SK-MEL-5 (cell line): ENCODE results near the gene TENM4. TPM values are rescaled to one million over a fixed set of nuclear protein-coding genes. Genes with fewer than 3 reads are reported as not detected.

Experiments
- DNase-seq: peaks from one replicate; pipeline ENCODE4 v3.0.0-alpha.2; 2016; ENCODE audit warnings: low read depth, low spot score
- in situ Hi-C: cut with HindIII; loops from 2 replicates; pipeline ENCODE4 v1.10.0; 2016; ENCODE audit warnings: low sequenced_read_pairs, high pct_unique_total_duplicates, low pct_unique_long_range_greater_than_20kb
- total RNA-seq: library from RNA; depleted of rRNA; stranded (reverse); fragments of >200 nt; shearing (Covaris generic); gene quantifications from 2 replicates; pipeline ENCODE4 v1.2.3, GENCODE V29; 2014

TENM4 gene
- total RNA-seq, 1 experiment from 2014 or later: 0.08 TPM

DNA sequence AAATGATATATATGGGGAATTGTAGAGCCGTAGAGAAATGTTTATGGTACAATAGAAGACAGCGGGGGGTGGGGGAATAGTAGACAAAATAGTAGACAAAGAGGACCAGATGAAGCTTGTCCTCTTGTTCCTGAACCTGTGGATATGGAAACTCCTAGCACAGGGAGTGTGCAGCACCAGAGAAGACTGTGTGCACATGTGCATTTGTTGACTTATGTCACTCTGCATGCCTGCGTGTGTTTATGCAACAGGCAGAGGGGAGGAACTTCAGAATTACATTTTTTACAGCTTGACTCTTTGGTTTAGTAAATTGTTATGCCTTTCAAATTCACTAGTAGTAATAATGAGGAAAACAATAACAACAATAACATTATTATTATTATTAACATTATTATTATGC, 36.0 kb downstream of the TENM4 start:
- in situ Hi-C loops: no loop called here
- DNase-seq: no peak

DNA sequence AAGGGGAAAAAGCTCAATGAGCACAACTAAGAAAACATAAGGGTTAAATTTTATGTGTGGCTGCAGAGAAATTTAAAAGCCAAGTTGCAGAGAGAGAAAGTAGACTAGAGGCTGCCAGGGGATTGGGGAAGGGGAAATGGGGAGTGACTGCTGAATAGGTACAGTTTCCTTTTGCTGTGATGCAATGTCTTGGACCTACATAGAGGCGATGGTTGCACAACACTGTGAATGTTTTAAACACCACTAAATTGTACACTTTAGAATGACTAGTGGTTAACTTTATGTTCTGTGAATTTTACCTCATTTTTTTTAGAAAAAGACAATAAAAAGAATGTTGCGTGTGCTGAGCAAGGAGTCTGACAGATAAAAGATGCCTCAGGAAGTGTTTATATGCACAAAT, 36.5 kb downstream of the TENM4 start:
- in situ Hi-C loops: no loop called here
- DNase-seq: no peak

DNA sequence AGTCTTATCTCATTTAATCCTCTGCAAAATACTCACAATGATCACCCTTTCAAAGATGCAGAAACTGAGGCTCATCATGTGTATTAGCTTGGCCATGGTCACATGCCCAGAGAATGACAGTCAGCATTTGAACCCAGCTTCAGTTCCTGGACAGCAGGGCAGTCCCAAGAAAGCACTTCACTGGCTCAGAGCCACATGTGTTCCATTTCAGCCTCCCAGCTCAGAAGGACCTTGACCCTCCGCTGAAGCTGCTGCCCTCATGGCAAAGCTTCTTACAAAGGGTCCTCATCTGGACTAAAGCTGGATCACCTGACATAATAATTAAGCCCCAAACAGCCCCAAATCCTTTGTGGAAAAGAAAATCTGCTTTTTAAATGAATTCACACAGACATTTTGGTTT, 37.0 kb downstream of the TENM4 start:
- no peak for DNase-seq
- in situ Hi-C loops: no loop called here

DNA sequence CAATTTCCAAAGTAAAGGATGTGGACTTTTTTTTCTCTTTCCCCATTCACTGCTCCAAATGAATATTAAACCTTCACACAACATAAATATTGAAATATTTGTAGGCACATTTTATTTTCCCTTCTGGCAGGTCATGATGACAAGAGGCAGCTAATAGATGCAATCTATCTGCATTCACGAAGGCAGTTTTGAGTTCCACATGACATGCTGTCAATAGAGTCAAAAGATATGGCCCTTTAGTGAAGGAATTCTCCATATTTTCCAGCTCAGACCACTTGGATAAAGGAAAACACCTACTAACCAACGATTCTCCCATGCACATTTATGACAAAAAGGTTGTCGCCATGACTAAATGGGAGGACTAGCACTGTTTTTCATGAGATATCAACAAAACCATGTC, 37.9 kb downstream of the TENM4 start:
- in situ Hi-C loops: no loop called here
- DNase-seq: no peak

DNA sequence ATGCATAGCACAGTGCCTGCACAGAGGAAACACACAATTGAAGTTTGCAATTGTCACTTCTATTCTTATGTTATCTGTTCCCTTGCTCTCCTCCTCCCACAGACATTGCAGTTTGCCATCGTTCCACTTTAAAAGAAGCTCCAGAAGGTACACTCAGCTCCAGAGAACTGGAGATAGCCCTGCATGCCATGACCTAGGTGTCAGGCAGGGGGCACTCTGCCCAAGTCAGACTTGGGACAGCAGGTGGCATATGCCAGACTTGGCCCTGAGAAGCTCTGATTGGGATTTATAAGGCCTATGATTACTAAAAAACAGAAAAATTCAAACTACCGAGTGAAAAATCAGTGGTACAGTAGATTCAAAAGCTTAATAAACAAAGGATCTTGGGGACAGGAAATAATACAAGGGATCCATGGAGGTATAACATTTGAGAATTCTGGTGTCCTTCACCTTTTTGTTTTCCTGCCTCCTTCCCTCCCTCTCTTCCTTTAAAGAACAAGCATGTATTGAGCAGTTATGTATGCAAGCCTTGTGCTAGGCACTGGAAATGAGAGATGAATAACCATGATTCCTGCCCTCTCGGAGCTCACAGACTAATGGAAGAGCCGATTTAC, 40.0 kb downstream of the TENM4 start:
- DNase-seq: peak; percentile 48
- in situ Hi-C loops: no loop called here

DNA sequence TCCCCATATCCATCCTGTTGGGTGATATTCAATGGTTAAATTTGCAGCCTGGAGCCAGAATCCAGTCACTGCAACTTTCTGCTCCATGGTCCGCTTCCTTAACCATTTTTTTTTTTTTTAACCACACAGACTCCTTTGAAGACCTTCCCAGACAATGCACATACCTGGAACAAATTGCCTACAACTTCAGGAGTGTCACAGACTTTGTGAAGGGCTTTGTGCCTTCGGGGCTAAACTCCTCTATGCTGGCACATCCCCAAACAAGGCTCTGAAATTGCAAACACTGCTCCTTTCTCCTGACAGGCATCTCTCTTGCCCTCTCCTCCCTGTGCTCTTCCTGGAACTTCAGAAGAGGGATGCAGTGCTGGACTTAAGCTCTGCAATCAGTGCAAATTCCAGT, 40.6 kb downstream of the TENM4 start:
- in situ Hi-C loops: no loop called here
- no peak for DNase-seq

DNA sequence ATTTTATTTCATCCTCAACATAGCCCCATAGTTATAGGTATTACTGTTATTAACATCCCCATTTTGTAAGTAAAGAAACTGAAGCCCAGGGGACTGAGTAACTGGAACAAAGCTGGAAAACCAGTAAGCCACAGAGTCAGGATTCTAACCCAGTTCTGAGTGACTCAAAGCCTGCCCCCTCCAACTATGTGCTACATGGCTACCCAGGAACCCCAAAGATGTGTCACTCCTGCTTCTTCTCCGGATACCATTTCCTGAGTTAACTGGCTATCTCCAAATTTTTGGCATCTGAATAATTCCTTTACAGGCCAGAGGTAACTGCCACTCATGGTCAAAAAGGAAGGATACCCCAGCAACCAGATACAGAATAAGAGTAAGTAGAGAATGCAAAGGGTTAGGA, 43.6 kb downstream of the TENM4 start:
- in situ Hi-C loops: no loop called here

DNA sequence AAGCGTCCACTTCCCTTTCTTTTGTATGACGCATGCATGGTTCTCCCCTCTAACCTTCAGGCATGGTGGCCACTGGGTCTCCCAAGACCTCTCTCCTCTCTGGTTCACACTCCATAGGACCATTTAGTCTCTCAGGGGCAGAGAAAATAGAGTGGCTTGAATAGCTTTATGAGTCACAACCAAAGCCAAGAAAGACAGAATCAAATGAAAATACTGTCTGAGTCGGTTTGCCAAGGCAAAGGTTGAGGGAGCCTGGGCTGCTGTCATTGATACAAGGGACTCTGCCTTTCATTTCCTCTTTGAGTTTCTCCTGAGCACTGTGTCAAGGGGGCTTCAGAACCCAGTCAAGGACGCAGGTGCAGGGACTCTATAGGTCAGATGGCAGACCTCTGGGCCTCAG, 44.2 kb downstream of the TENM4 start:
- DNase-seq: no peak
- in situ Hi-C loops: no loop called here

More for the DNA sequence above, 43.6 kb downstream of the TENM4 start:
- no peak for DNase-seq

DNA sequence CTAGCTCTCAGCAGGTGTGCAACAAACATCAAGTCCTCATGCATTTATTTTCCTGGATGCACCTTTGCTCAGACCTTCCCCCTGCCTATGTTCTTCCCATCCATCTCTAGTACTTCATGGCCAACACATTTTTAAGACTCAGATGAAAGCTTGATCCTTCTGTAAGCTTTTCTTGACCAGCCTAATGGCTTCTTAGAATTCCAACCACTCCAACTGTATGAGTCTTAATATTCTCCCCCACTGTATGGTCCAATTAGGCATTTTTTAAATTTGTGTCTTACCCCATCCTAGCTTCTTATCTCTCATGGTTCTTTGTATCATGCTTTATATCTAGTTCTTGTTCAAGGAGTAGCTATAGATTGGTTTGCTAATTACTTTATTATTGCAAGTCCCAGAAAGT, 44.8 kb downstream of the TENM4 start:
- in situ Hi-C loops: no loop called here
- no peak for DNase-seq

DNA sequence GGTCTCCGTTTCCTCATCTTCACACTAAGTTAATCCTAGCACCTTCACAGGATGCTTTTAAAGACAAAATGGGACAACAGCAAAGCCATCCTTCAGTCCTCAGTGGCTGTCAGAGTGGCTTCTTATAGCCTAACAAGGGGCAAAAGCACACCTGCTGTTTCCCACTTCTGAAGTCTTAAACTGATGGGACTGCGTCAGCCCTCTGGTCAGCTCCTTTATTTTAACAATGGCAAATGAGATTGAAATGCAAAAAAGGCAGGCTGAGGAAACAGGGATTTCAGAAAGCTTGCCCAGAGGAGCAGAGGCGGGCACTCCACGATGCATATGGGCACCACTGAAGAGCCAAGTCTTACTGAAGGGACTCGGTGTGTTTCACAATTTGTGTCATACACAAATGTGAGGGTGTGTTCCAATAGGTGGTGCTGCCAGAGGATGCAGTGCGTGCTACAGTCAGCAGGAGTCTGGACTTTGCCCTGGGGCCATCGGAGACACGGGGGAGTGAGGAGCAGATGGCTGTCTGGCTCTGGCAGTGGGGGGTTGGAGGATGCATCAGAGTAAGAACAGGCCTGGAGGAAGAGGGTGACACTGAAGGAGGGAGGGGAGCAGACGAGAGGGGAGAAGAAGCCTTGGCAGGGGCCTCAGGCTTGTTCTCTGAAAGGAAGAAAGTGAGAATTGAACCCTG, 47.3 kb downstream of the TENM4 start:
- in situ Hi-C loops: no loop called here
- no peak for DNase-seq

DNA sequence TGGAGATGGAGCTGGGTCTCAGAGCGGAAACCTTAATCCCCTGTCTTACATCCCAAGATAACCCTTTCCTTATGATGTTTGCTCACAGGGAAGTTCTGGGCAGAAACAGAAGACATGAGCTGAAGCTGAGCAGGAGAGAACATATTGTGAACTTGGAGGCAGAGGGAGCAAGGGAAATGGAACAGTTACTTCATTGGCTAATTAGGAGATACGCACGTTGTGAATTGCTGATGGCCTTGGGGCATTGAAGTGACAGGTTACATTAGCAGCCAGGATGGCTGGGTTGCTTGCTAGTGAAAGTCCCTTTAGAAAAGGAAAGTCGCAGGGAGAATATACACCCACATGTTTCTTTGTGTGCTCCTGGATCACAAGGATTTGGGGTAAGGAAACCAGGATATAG, 48.7 kb downstream of the TENM4 start:
- in situ Hi-C loops: no loop called here
- no peak for DNase-seq

DNA sequence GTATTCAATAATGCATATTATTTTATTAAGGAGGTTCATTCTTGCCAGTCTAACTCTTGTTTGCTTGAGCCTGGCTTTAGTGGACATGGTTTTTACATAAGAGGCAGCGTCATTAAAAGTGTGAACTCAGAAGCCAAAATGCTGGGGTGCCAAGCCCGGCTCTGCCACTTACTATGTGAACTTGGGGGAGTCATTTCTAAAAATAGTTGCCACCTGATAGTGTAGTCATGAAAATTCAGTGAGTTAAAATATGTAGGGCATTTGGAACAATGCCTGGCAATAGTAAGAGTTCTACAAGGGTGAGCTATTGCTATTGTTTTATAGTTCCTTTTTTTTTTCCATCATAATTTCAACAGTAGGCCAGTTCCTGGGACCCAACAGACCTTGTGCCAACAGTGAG, 49.9 kb downstream of the TENM4 start:
- no peak for DNase-seq
- in situ Hi-C loops: no loop called here

DNA sequence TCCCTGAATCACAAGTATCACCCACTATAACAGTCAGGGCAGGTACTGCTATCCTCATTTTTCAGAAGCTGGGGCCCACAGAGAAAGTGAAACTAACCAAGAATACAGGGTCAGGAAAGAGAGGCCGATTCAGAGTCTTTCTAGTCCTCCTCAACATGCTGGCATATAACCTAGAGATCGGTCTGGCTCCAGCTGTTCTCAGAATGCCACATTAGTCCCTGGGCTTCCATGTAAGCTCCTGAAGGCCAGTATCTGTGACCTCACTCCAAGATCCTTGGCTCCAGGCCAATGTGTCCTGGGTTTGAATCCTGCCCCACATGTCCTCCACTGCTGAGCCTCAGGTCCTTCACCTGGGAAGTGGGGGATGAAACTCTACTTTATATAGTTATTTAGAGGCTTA, 50.4 kb downstream of the TENM4 start:
- in situ Hi-C loops: no loop called here
- no peak for DNase-seq

DNA sequence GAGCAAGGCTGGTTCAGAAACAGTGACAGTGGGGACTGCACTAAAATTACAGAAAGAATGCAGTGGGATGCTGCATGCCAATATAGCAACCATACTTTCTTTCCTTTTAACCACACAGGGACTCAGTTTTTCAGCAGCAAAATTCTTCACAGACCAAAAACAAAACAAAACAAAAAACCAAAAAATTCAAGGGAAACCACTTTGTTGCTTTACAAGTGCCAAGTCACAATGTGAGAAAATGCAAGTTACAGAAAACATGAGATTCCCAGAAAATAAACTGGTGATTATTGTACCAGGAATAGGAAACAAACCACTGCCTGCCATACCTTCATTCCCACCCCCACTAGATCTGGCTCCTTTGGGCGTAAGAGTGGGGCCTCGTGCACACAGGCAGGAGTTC, 52.6 kb downstream of the TENM4 start:
- DNase-seq: no peak
- in situ Hi-C loops: no loop called here

DNA sequence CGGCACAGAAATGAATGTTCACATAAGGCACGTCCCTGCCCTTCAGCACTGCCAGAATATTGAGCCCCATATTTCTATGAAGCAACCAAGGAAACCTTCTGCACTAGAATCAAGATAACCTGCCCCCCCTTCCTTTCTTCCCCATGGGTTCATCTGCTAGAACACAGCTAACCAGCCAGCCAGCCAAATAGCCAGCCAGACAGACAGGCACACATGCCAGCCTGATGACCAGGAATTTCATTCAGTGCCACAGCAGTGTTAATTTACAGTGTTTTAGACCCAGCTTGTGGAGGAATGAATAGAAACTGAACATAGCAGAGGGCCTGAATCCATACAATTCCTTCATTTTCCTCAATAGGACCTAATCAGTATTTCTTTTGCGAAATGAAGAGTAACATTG, 57.0 kb downstream of the TENM4 start:
- in situ Hi-C loops: no loop called here

DNA sequence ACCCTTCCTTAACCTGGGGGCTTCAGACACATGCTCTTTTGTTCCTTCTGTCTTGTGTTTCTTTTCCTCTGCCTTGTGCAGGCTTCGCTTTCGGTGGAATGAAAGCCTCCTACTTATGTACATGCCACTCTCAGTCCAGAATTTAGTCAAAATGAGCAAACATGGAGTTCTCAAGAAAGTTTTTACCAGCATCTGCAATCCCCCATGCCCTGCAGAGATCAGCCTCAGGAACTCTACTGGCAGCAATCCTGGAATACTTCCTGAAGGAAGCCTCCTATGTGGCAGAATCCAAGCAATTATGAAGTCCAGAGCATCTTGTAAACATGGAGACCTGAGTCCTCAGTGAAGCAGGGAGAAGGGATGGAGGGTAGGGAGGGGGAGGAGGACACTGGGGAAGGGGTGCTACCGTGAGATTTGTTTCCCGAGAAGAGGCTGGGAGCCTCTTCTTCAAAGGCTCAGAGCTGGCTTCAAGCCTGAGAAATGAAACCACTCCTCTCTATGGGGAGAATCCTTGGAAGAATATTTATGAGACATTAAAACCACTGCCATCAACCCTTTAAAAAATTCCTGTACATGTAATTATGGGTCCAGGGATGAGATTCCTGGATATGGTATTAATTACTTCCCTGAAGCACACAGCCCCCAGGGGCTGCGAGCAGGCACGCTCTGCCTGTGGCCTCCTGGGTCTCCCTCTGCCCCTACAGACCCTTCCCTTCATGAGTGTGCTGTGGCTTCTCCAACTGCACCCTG, 58.4 kb downstream of the TENM4 start:
- in situ Hi-C loops: no loop called here
- DNase-seq: no peak

More for the DNA sequence above, 57.0 kb downstream of the TENM4 start:
- DNase-seq: no peak

DNA sequence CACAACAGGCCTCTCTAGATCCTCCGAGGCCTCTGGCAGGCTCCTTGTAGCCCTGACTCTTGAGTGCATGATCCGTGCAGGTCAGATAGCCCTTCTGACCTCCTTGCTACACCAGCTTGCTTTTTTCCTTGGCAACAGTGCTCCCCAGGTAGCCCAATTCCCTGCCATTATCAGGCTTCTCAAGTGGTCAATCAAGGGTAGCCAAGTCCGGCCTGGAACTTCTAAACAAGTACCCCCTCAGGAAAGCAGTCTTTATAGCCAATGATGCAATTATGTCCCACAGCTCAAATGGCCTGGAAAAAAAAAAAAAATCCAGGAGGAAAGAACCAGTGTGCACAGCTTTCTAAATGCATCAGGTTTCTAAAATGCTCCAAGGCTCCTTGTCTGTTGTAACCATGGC, 59.8 kb downstream of the TENM4 start:
- in situ Hi-C loops: no loop called here
- DNase-seq: no peak

DNA sequence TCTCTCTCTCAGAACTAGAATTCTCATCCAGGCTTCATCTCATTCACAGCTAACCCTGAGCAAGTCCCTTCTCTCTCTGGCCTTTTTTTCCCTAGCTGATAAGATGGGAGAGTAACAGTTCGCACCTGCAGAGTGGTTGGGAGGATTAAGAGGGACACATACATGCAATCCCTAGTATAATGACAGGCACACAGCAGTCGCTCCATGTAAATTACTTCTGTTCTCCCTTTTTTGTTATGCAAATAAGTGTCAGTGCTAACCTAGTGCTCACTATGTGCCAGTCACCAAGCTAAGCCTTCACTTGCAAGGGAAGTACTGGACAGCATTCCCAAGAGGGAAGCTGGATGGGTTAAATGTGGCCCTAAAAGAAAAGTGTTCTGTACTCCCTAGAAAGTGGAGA, 63.4 kb downstream of the TENM4 start:
- DNase-seq: no peak
- in situ Hi-C loops: no loop called here
